GM12878 (cell line): Measurements from ENCODE around the gene DUS4L. TPM values are rescaled to one million over a fixed set of nuclear protein-coding genes. Genes with fewer than 3 reads are reported as not detected.

Source experiments
- ATAC-seq: fragments of 200-7000 bp; cut with Tn5 transposase; 3 replicates; pipeline ENCODE4 v1.9.1; 2020; ENCODE audit warnings: mild to moderate bottlenecking, moderate library complexity
- BruUV-seq: library from RNA; stranded (reverse); fragments of 400-500 nt; replicated peaks from 2 replicates; lab custom pipeline; 2021; lab: Mats Ljungman, UMichigan
- CTCF ChIA-PET: fragments of 300-600 bp; sonication (Branson Sonifier 250); formaldehyde crosslinking; extraction: SDS; loops from one replicate; lab custom pipeline; 2021; ENCODE audit warnings: inconsistent platforms; lab: Yijun Ruan, JAX
- POLR2A ChIA-PET: fragments of 350-600 bp; formaldehyde crosslinking; extraction: SDS; loops from one replicate; lab custom pipeline; 2021; ENCODE audit warnings: inconsistent platforms; lab: Charles Lee
- RAD21 ChIA-PET: fragments of 300-600 bp; sonication (Branson Sonifier 250); formaldehyde crosslinking; loops from one replicate; lab custom pipeline; 2023; ENCODE audit warnings: antibody characterized with exemption; ENCODE audit not compliant: unreplicated experiment; lab: Charles Lee
- SMC1A ChIA-PET: fragments of 300-600 bp; sonication (Branson Sonifier 250); formaldehyde crosslinking; loops from one replicate; lab custom pipeline; 2023; ENCODE audit not compliant: unreplicated experiment, uncharacterized antibody; lab: Charles Lee
- DNase-seq: peaks from one replicate; pipeline ENCODE4 v3.0.0-alpha.2; 2011; ENCODE audit warnings: low read depth, low spot score
- FAIRE-seq: peaks from 3 replicates; lab custom pipeline; 2011; peaks lifted over from hg19 to GRCh38; lab: Jason Lieb, UNC
- H2AFZ ChIP-seq: 2 replicates; pipeline ENCODE4 v1.6.0; 2011; ENCODE audit warnings: low read depth, low read length, control low read depth; ENCODE audit not compliant: control insufficient read depth
- H3K27ac ChIP-seq: 2 replicates; pipeline ENCODE4 v1.5.1; 2011; ENCODE audit warnings: control low read depth; ENCODE audit not compliant: control insufficient read depth, insufficient read depth
- H3K27me3 ChIP-seq, 2 experiments: replicated peaks in 1 of 2; 2 replicates each; pipeline versions ENCODE4 v1.6.0 to v1.6.1; 2011; ENCODE audit warnings: low read length in 1 of 2; ENCODE audit not compliant: control insufficient read depth in 2 of 2, insufficient read depth in 2 of 2
- H3K36me3 ChIP-seq, 2 experiments: 2 replicates each; pipeline ENCODE4 v1.5.1; 2011; ENCODE audit warnings: low read length in 1 of 2; ENCODE audit not compliant: control insufficient read depth in 2 of 2, insufficient read depth in 2 of 2
- H3K4me1 ChIP-seq: 2 replicates; pipeline ENCODE4 v1.6.1; 2011; ENCODE audit warnings: mild to moderate bottlenecking, low read length, moderate library complexity, mixed read lengths; ENCODE audit not compliant: control insufficient read depth, insufficient read depth
- H3K4me2 ChIP-seq: 2 replicates; pipeline ENCODE4 v1.6.0; 2011; ENCODE audit warnings: control low read depth; ENCODE audit not compliant: control insufficient read depth, insufficient read depth
- H3K4me3 ChIP-seq: fragments of 200-600 bp; sonication (generic); 2 replicates; pipeline ENCODE4 v1.5.1; 2016
- H3K79me2 ChIP-seq: 2 replicates; pipeline ENCODE4 v1.6.0; 2011; ENCODE audit warnings: low read length; ENCODE audit not compliant: control insufficient read depth, insufficient read depth
- H3K9ac ChIP-seq: 2 replicates; pipeline ENCODE4 v1.8.0; 2011; ENCODE audit warnings: low read length, control low read depth, mixed read lengths; ENCODE audit not compliant: control insufficient read depth, insufficient read depth
- H3K9me3 ChIP-seq: replicated peaks from 3 replicates; pipeline ENCODE4 v1.5.1; 2011; ENCODE audit warnings: mild to moderate bottlenecking, low read length; ENCODE audit not compliant: control insufficient read depth, insufficient read depth
- H4K20me1 ChIP-seq: 2 replicates; pipeline ENCODE4 v1.6.0; 2011; ENCODE audit not compliant: control insufficient read depth, insufficient read depth
- CHD2 ChIP-seq: IDR thresholded peaks from 2 replicates; pipeline ENCODE4 v1.6.1; 2011; ENCODE audit warnings: low read depth, low read length, improper control_type of control experiment, borderline replicate concordance
- EGR1 ChIP-seq, 2 experiments: IDR thresholded peaks; 1 replicate in 1 of 2; 2 replicates in 1 of 2; pipeline ENCODE4 v1.6.1; 2011 to 2012; ENCODE audit warnings: low read depth in 2 of 2, low read length in 2 of 2, borderline replicate concordance in 1 of 2, mild to moderate bottlenecking in 1 of 2, moderate library complexity in 1 of 2
- EZH2 ChIP-seq: IDR thresholded peaks from 2 replicates; pipeline ENCODE4 v1.6.1; 2012; ENCODE audit warnings: low read depth, mild to moderate bottlenecking, control low read depth, inconsistent platforms, low read length, borderline replicate concordance; ENCODE audit not compliant: control insufficient read depth
- IKZF2 ChIP-seq, 2 experiments: fragments of 450-650 bp; IDR thresholded peaks; 2 replicates each; pipeline ENCODE4 v1.6.1; 2017; ENCODE audit warnings: mild to moderate bottlenecking in 2 of 2, moderate library complexity in 2 of 2
- JUNB ChIP-seq: IDR thresholded peaks from 2 replicates; pipeline ENCODE4 v1.6.1; 2016; ENCODE audit warnings: antibody characterized with exemption, mild to moderate bottlenecking
- MYC ChIP-seq: IDR thresholded peaks from 2 replicates; pipeline ENCODE4 v1.6.1; 2011; ENCODE audit warnings: mild to moderate bottlenecking, low read length, moderate library complexity, inconsistent platforms; ENCODE audit not compliant: insufficient read depth, insufficient replicate concordance, insufficient read length, severe bottlenecking
- NR2C1 ChIP-seq: fragments of 450-650 bp; IDR thresholded peaks from 2 replicates; pipeline ENCODE4 v1.6.1; 2017; ENCODE audit warnings: antibody characterized with exemption, mild to moderate bottlenecking, moderate library complexity
- POLR2AphosphoS5 ChIP-seq: IDR thresholded peaks from 2 replicates; pipeline ENCODE4 v1.6.1; 2011; ENCODE audit warnings: mild to moderate bottlenecking, low read length, inconsistent platforms
- SREBF1 ChIP-seq: IDR thresholded peaks from 2 replicates; pipeline ENCODE4 v1.6.1; 2012; ENCODE audit warnings: mild to moderate bottlenecking, low read length
- SREBF2 ChIP-seq: IDR thresholded peaks from 2 replicates; pipeline ENCODE4 v1.6.1; 2012; ENCODE audit warnings: mild to moderate bottlenecking, low read length
- SRF ChIP-seq, 2 experiments: IDR thresholded peaks; 2 replicates each; pipeline ENCODE4 v1.6.1; 2011; ENCODE audit warnings: low read depth in 2 of 2, low read length in 2 of 2, mild to moderate bottlenecking in 1 of 2, moderate library complexity in 1 of 2
- STAT3 ChIP-seq: IDR thresholded peaks from 2 replicates; pipeline ENCODE4 v1.6.1; 2011; ENCODE audit warnings: low read depth, low read length, improper control_type of control experiment
- SUPT20H ChIP-seq: IDR thresholded peaks from 2 replicates; pipeline ENCODE4 v1.6.1; 2011; ENCODE audit warnings: low read depth, mild to moderate bottlenecking, low read length, moderate library complexity, borderline replicate concordance; ENCODE audit not compliant: control insufficient read depth
- TARDBP ChIP-seq: IDR thresholded peaks from 2 replicates; pipeline ENCODE4 v1.6.1; 2016; ENCODE audit warnings: borderline replicate concordance
- TCF3 ChIP-seq: IDR thresholded peaks from 2 replicates; pipeline ENCODE4 v1.6.1; 2012; ENCODE audit warnings: low read depth, mild to moderate bottlenecking, low read length, borderline replicate concordance; ENCODE audit not compliant: insufficient read depth
- YY1 ChIP-seq: IDR thresholded peaks from 2 replicates; pipeline ENCODE4 v1.6.1; 2011; ENCODE audit warnings: low read depth, mild to moderate bottlenecking, low read length
- ZNF207 ChIP-seq: fragments of 450-650 bp; IDR thresholded peaks from 2 replicates; pipeline ENCODE4 v1.6.1; 2014; ENCODE audit warnings: antibody characterized with exemption, mild to moderate bottlenecking, borderline replicate concordance
- WGBS: methylation state at CpG from one replicate; pipeline ENCODE4 v1.1.6; 2016; ENCODE audit warnings: low lambda C conversion rate; ENCODE audit not compliant: insufficient replicate concordance, insufficient coverage; ENCODE audit errors: missing lambda C conversion rate; 5-methylcytosine and 5-hydroxymethylcytosine counted together
- in situ Hi-C: fragments of 300-500 bp; cut with MboI; formaldehyde crosslinking; loops from 9 replicates; pipeline ENCODE4 v1.14.3; 2018; ENCODE audit warnings: mixed read lengths
- intact Hi-C: fragments of 100-400 bp; cut with micrococcal nuclease; formaldehyde crosslinking; loops from one replicate; pipeline ENCODE4 v1.14.2; 2022; ENCODE audit not compliant: unreplicated experiment
- polyA plus RNA-seq, 11 experiments: library from polyadenylated mRNA; depleted of rRNA in 4 of 11; unstranded in 6 of 11; stranded (reverse) in 5 of 11; fragments of >200 nt; fragmentation: Nextera tagmentation in 4 of 11; fragmentation: Illumina TruSeq in 1 of 11; extraction: Ambion mirVana in 4 of 11; extraction: Trizol in 1 of 11; gene quantifications; 1 replicate in 1 of 11; 2 replicates in 10 of 11; pipeline versions ENCODE4 v1.2.1 to v1.2.3, GENCODE V29; 2011 to 2016; ENCODE audit warnings: inconsistent platforms in 2 of 11, missing spikeins in 2 of 11, low read depth in 1 of 11
- total RNA-seq, 4 experiments: library from RNA; depleted of rRNA in 3 of 4; stranded (reverse); fragments of >200 nt in 3 of 4; fragmentation: Illumina TruSeq in 1 of 4; extraction: Trizol in 1 of 4; gene quantifications; 2 replicates each; pipeline versions ENCODE4 v1.2.1 to v1.2.3, GENCODE V29; 2013 to 2021
- TF ChIP-seq, protein P1 (sequence below): fragments of 450-650 bp; IDR thresholded peaks from 2 replicates; pipeline ENCODE4 v1.6.1; 2018; ENCODE audit warnings: mild to moderate bottlenecking, low read depth, moderate library complexity; ENCODE audit not compliant: partially characterized antibody
- TF ChIP-seq, protein P2 (sequence below): fragments of 450-650 bp; IDR thresholded peaks from 2 replicates; pipeline ENCODE4 v1.6.1; 2017; ENCODE audit warnings: mild to moderate bottlenecking

The DUS4L gene
- total and polyA plus RNA-seq, 10 of the 15 experiments (the other 5 are each of a cell fraction or from before 2014, with no cell fraction given), result 5.3 to 15.3 (median 12.8) TPM

DNA sequence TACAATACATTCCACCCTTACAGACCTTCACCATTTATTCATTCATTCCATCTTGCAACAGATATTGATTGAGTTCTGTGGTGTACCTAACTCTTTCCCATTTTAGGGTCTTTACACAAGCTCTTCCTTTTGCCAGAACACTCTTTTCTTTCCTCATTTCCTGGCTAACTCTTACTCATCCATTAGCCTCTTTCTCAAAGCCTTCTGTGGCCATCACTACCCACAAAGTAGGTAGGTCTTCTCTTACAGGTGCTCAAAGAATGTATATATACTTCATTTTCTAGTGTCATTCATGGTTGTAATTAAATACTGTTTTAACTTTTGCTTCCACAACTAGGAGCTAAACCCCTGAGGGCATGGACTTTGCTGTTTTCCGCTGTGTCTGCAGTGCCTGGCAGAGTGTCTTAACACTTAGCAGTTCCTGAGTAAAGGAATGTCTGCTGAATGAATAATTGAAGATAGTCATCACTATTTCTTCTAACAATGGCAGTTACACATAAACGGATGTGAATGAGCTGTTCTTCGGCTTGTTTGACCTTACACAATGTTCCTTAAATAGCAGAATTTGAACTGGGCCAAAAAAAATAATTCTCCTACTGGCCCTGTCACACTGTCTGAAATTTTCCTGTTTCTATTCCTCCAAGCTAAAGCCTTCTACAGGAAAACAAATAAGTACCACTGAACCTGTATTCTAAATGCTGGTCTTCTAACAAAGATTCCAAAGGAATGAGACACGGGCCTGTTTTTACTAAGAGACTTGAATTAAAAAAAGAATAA is 31.4 kb downstream of the DUS4L start:
- CTCF ChIA-PET, result interaction anchor here (0.8 to 1.0 kb wide), 2 partner anchors 13 to 93 kb away, joined by 3 read pairs; no protein-coding TSS in a partner anchor
- intact Hi-C loops, result no loop called here
- ATAC-seq (no peak), DNase-seq (no peak), FAIRE-seq (no peak)
- no peak overlapping the region for H2AFZ ChIP-seq
- no peak overlapping the region for H3K9ac ChIP-seq
- H3K27ac ChIP-seq, result no peak overlapping the region
- RAD21 ChIA-PET, result no interaction called here
- SMC1A ChIA-PET, result interaction anchor here (1.2 kb wide), 1 partner anchor 19 kb away, joined by 3 read pairs; no protein-coding TSS in a partner anchor
- no TSS peak for BruUV-seq
- no peaks in the 10 kb centered on the region for H3K27me3 ChIP-seq
- no peak for TF ChIP-seq NR2C1
- TF ChIP-seq JUNB, result no peak
- no peak for TF ChIP-seq SREBF2
- TF ChIP-seq SUPT20H, result no peak
- TF ChIP-seq SREBF1, result no peak
- no peak for TF ChIP-seq IKZF2 (IDR thresholded peaks at IDR 0.05)
- TF ChIP-seq, protein P1, sequence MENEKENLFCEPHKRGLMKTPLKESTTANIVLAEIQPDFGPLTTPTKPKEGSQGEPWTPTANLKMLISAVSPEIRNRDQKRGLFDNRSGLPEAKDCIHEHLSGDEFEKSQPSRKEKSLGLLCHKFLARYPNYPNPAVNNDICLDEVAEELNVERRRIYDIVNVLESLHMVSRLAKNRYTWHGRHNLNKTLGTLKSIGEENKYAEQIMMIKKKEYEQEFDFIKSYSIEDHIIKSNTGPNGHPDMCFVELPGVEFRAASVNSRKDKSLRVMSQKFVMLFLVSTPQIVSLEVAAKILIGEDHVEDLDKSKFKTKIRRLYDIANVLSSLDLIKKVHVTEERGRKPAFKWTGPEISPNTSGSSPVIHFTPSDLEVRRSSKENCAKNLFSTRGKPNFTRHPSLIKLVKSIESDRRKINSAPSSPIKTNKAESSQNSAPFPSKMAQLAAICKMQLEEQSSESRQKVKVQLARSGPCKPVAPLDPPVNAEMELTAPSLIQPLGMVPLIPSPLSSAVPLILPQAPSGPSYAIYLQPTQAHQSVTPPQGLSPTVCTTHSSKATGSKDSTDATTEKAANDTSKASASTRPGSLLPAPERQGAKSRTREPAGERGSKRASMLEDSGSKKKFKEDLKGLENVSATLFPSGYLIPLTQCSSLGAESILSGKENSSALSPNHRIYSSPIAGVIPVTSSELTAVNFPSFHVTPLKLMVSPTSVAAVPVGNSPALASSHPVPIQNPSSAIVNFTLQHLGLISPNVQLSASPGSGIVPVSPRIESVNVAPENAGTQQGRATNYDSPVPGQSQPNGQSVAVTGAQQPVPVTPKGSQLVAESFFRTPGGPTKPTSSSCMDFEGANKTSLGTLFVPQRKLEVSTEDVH, result no peak
- TF ChIP-seq STAT3, result no peak
- no peak for TF ChIP-seq POLR2AphosphoS5
- TF ChIP-seq TCF3, result no peak
- no peak for TF ChIP-seq EZH2
- no peak for TF ChIP-seq SRF (IDR thresholded peaks at IDR 0.05; ENCODE audit: low read depth in 2 of 2, low read length in 2 of 2)
- TF ChIP-seq CHD2, result no peak
- TF ChIP-seq MYC, result no peak
- TF ChIP-seq, protein P2, sequence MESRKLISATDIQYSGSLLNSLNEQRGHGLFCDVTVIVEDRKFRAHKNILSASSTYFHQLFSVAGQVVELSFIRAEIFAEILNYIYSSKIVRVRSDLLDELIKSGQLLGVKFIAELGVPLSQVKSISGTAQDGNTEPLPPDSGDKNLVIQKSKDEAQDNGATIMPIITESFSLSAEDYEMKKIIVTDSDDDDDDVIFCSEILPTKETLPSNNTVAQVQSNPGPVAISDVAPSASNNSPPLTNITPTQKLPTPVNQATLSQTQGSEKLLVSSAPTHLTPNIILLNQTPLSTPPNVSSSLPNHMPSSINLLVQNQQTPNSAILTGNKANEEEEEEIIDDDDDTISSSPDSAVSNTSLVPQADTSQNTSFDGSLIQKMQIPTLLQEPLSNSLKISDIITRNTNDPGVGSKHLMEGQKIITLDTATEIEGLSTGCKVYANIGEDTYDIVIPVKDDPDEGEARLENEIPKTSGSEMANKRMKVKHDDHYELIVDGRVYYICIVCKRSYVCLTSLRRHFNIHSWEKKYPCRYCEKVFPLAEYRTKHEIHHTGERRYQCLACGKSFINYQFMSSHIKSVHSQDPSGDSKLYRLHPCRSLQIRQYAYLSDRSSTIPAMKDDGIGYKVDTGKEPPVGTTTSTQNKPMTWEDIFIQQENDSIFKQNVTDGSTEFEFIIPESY, result no peak
- no peak for TF ChIP-seq EGR1 (IDR thresholded peaks at IDR 0.05; ENCODE audit: borderline replicate concordance in 1 of 2, low read depth in 2 of 2, low read length in 2 of 2)
- TF ChIP-seq YY1, result no peak
- no peak for TF ChIP-seq TARDBP
- TF ChIP-seq ZNF207, result no peak
- POLR2A ChIA-PET, result no interaction called here
- peaks cover 0 to 2% of the 10 kb centered on the region in 2 experiments; a peak in 1 of 4 replicates for H3K36me3 ChIP-seq
- no peaks in the 10 kb centered on the region for H3K79me2 ChIP-seq
- no peaks in the 10 kb centered on the region for H4K20me1 ChIP-seq
- H3K4me3 ChIP-seq, result no peak overlapping the region
- 98% methylated on average over 4 of the region's 4 CpGs for WGBS
- no peaks in the 10 kb centered on the region for H3K9me3 ChIP-seq
- no peaks in the 10 kb centered on the region for H3K4me1 ChIP-seq
- no peak overlapping the region for H3K4me2 ChIP-seq
- in situ Hi-C loops, result no loop called here
